Breast epithelium (tissue), 4 donors: ENCODE results near the gene FAM184B. TPM values are rescaled to one million over a fixed set of nuclear protein-coding genes. Genes with fewer than 3 reads are reported as not detected.

Source experiments
- DNase-seq, 2 donors: peaks; one replicate each; pipeline ENCODE4 v3.0.0-alpha.2; 2019; ENCODE audit warnings: low spot score in 2 of 2
- H3K27ac ChIP-seq, 2 donors: fragments of 200-600 bp; sonication (generic) in 1 of 2; one replicate each; pipeline ENCODE4 v1.5.1; 2016 to 2019; ENCODE audit warnings: mild to moderate bottlenecking in 1 of 2
- H3K27me3 ChIP-seq, 2 donors: fragments of 200-600 bp; sonication (generic) in 1 of 2; one replicate each; pipeline versions ENCODE4 v1.5.1 to v1.6.0; 2017 to 2019; ENCODE audit warnings: control low read depth in 1 of 2, mild to moderate bottlenecking in 1 of 2
- H3K36me3 ChIP-seq: fragments of 200-600 bp; one replicate; pipeline ENCODE4 v1.5.1; 2019
- H3K4me1 ChIP-seq, 2 donors: fragments of 200-600 bp; sonication (generic); one replicate each; pipeline ENCODE4 v1.5.1; 2016 to 2019; ENCODE audit warnings: control low read depth in 1 of 2
- H3K4me3 ChIP-seq, 3 donors: fragments of 200-600 bp; sonication (generic); 1 replicate in 2 of 3; 2 replicates in 1 of 3; pipeline ENCODE4 v1.5.1; 2016 to 2019; ENCODE audit warnings: mild to moderate bottlenecking in 3 of 3, moderate library complexity in 2 of 3
- H3K9me3 ChIP-seq, 2 donors: fragments of 200-600 bp; sonication (generic) in 1 of 2; one replicate each; pipeline ENCODE4 v1.5.1; 2016 to 2019; ENCODE audit warnings: control low read depth in 1 of 2
- CTCF ChIP-seq, 3 donors: fragments of 450-650 bp; IDR thresholded peaks; one replicate each; pipeline ENCODE4 v1.5.1; 2016 to 2017; ENCODE audit warnings: antibody characterized with exemption in 3 of 3, mild to moderate bottlenecking in 3 of 3, moderate library complexity in 3 of 3
- POLR2A ChIP-seq: fragments of 450-650 bp; IDR thresholded peaks from one replicate; pipeline ENCODE4 v1.6.1; 2016; ENCODE audit warnings: antibody characterized with exemption, mild to moderate bottlenecking, moderate library complexity
- POLR2AphosphoS5 ChIP-seq, 3 donors: sonication (generic); formaldehyde crosslinking; IDR thresholded peaks; one replicate each; pipeline ENCODE4 v1.6.1; 2017; ENCODE audit warnings: antibody characterized with exemption in 3 of 3
- intact Hi-C: fragments of 100-400 bp; cut with DNase I; formaldehyde crosslinking; loops from one replicate; pipeline ENCODE4 v1.15.1; 2023; ENCODE audit warnings: low total_unique reads
- total RNA-seq, 3 donors: library from RNA; depleted of rRNA; stranded (reverse); fragments of >200 nt; gene quantifications; one replicate each; pipeline ENCODE4 v1.1.0, GENCODE V29; 2016

FAM184B gene
- total RNA-seq, 3 donors from 2014 or later, result 0.33 to 0.59 TPM; not detected in 1

DNA sequence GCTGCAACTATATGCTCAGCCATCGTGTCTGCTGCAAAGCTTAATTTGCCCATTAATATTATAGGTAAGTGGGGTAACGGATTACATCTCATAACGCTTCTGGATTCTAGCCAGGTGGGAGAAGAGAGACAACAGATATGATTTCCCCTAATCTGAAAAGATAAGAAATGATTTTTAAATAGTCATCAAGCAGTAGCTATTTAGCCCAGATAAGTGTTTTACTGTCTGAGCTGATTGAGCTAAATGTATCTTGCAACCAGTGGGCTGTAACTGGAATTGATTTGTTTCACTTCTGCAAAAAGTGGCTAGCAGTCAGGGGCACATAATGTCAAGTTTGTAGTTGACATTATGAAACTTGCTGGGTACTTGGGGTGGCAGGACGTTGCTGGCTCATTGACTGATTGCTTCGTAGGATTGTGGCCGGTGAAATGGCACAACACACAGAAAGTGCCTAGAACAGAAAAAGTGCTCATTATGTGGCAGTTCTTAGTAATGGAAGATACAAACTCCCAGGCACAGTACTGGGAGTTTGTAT, 185.9 kb downstream of the FAM184B start:
- TF ChIP-seq CTCF (IDR thresholded peaks at IDR 0.05) (no peak), POLR2A (no peak), POLR2AphosphoS5 (IDR thresholded peaks at IDR 0.05) (no peak)
- Histone ChIP-seq H3K4me1 (no peaks in the 10 kb centered on the region), H3K27ac (no peak overlapping the region), H3K9me3 (no peaks in the 10 kb centered on the region), H3K27me3 (no peaks in the 10 kb centered on the region), H3K36me3 (no peaks in the 10 kb centered on the region), H3K4me3 (no peak overlapping the region)
- no peak for DNase-seq
- intact Hi-C loops, result no loop called here

GRCh38 chr4:17589355-17589754, 192.1 kb downstream of the FAM184B start:
- Histone ChIP-seq H3K27me3 (no peaks in the 10 kb centered on the region), H3K36me3 (no peaks in the 10 kb centered on the region), H3K4me1 (no peaks in the 10 kb centered on the region), H3K4me3 (no peak overlapping the region), H3K27ac (no peak overlapping the region), H3K9me3 (no peaks in the 10 kb centered on the region)
- no peak for DNase-seq
- intact Hi-C loops, result loop anchor here (10.0 kb wide), 1 partner anchor 695 kb away; the partner anchor contains the start of gene LDB2
- no peak for TF ChIP-seq POLR2AphosphoS5 (IDR thresholded peaks at IDR 0.05)
- TF ChIP-seq POLR2A, result no peak
- no peak for TF ChIP-seq CTCF (IDR thresholded peaks at IDR 0.05)

- intact Hi-C loops, result loop anchor here (10.0 kb wide), 1 partner anchor 692 kb away; the partner anchor contains the start of gene LDB2
- H3K27me3 ChIP-seq, result no peaks in the 10 kb centered on the region
- H3K4me3 ChIP-seq, result no peak overlapping the region
- TF ChIP-seq POLR2AphosphoS5 (IDR thresholded peaks at IDR 0.05) (no peak), CTCF (IDR thresholded peaks at IDR 0.05) (no peak), POLR2A (no peak)
- no peaks in the 10 kb centered on the region for H3K9me3 ChIP-seq
- no peaks in the 10 kb centered on the region for H3K36me3 ChIP-seq
- peak in 1 of 2 donors; percentile 29 for DNase-seq
- no peaks in the 10 kb centered on the region for H3K4me1 ChIP-seq
- peak overlapping the region in 1 of 2 donors; percentile 26 for H3K27ac ChIP-seq
Observed at GRCh38 chr4:17587094-17587822, 194.2 kb downstream of the FAM184B start.

- intact Hi-C loops, result loop anchor here (10.0 kb wide), 1 partner anchor 690 kb away; the partner anchor contains the start of gene LDB2
- Histone ChIP-seq H3K36me3 (no peaks in the 10 kb centered on the region), H3K4me3 (no peak overlapping the region), H3K4me1 (no peaks in the 10 kb centered on the region), H3K27me3 (no peaks in the 10 kb centered on the region), H3K27ac (no peak overlapping the region), H3K9me3 (no peaks in the 10 kb centered on the region)
- DNase-seq, result no peak
- TF ChIP-seq CTCF (IDR thresholded peaks at IDR 0.05) (no peak), POLR2AphosphoS5 (IDR thresholded peaks at IDR 0.05) (no peak), POLR2A (no peak)
Observed at GRCh38 chr4:17584521-17585213, 196.8 kb downstream of the FAM184B start.

- intact Hi-C loops, result loop anchor here (10.0 kb wide), 1 partner anchor 689 kb away; the partner anchor contains the start of gene LDB2
- no peak for DNase-seq
- TF ChIP-seq POLR2A (no peak), CTCF (IDR thresholded peaks at IDR 0.05) (no peak), POLR2AphosphoS5 (IDR thresholded peaks at IDR 0.05) (no peak)
- no peaks in the 10 kb centered on the region for H3K9me3 ChIP-seq
- H3K27ac ChIP-seq, result no peak overlapping the region
- no peaks in the 10 kb centered on the region for H3K36me3 ChIP-seq
- no peaks in the 10 kb centered on the region for H3K27me3 ChIP-seq
- H3K4me1 ChIP-seq, result no peaks in the 10 kb centered on the region
- H3K4me3 ChIP-seq, result no peak overlapping the region
Observed at GRCh38 chr4:17583941-17584340, 197.5 kb downstream of the FAM184B start.
